CD14-positive monocyte (primary cell): ENCODE measurements around the gene RAF1. TPM values are rescaled to one million over a fixed set of nuclear protein-coding genes. Genes with fewer than 3 reads are reported as not detected.
A peak's percentile ranks its signal among the peaks of the same experiment; 100 is the strongest.

Source experiments
- DNase-seq, 3 donors: peaks; one replicate each; pipeline ENCODE4 v3.0.0-alpha.2; 2011 to 2022
- H2AFZ ChIP-seq: 2 replicates; pipeline ENCODE4 v1.6.0; 2012; ENCODE audit warnings: mild to moderate bottlenecking, low read depth, low read length, inconsistent platforms; ENCODE audit not compliant: insufficient read depth, poor library complexity, severe bottlenecking
- H3K27ac ChIP-seq, 2 donors: 1 replicate in 1 of 2; 2 replicates in 1 of 2; pipeline ENCODE4 v1.5.1; 2012 to 2013; ENCODE audit warnings: low read length in 2 of 2, control low read depth in 1 of 2, inconsistent platforms in 1 of 2, low read depth in 1 of 2, mild to moderate bottlenecking in 1 of 2
- H3K27me3 ChIP-seq, 2 donors: one replicate each; pipeline versions ENCODE4 v1.6.0 to v1.6.1; 2011 to 2013; ENCODE audit warnings: low read length in 2 of 2; ENCODE audit not compliant: control insufficient read depth in 2 of 2, insufficient read depth in 2 of 2
- H3K36me3 ChIP-seq, 2 donors: replicated peaks in 1 of 2; 1 replicate in 1 of 2; 2 replicates in 1 of 2; pipeline versions ENCODE4 v1.5.1 to v1.6.1; 2012 to 2013; ENCODE audit warnings: low read length in 2 of 2, control low read depth in 1 of 2, inconsistent platforms in 1 of 2, mild to moderate bottlenecking in 1 of 2; ENCODE audit not compliant: insufficient read depth in 2 of 2, control insufficient read depth in 1 of 2
- H3K4me1 ChIP-seq, 2 donors: 1 replicate in 1 of 2; 2 replicates in 1 of 2; pipeline versions ENCODE4 v1.5.1 to v1.6.1; 2012 to 2013; ENCODE audit warnings: low read length in 2 of 2, control low read depth in 1 of 2, inconsistent platforms in 1 of 2, mild to moderate bottlenecking in 1 of 2, moderate library complexity in 1 of 2; ENCODE audit not compliant: insufficient read depth in 2 of 2, control insufficient read depth in 1 of 2
- H3K4me2 ChIP-seq: replicated peaks from 2 replicates; pipeline ENCODE3; 2012; ENCODE audit warnings: low read length, moderate library complexity, mild to moderate bottlenecking; ENCODE audit not compliant: poor library complexity, severe bottlenecking; ENCODE audit errors: extremely low read depth
- H3K4me3 ChIP-seq, 3 experiments: fragments of 200-600 bp in 1 of 3; sonication (generic) in 1 of 3; replicated peaks in 1 of 3; 1 replicate in 2 of 3; 2 replicates in 1 of 3; pipeline ENCODE4 v1.5.1; 2011 to 2013; ENCODE audit warnings: low read length in 3 of 3, mild to moderate bottlenecking in 3 of 3, control low read depth in 2 of 3, low read depth in 2 of 3, inconsistent platforms in 1 of 3, moderate library complexity in 1 of 3
- H3K79me2 ChIP-seq: 2 replicates; pipeline ENCODE4 v1.6.0; 2012; ENCODE audit warnings: mild to moderate bottlenecking, control low read depth, inconsistent platforms, low read length, moderate library complexity; ENCODE audit not compliant: insufficient read depth
- H3K9ac ChIP-seq: 2 replicates; pipeline ENCODE4 v1.6.0; 2017; ENCODE audit warnings: low read length, mild to moderate bottlenecking; ENCODE audit not compliant: insufficient read depth, poor library complexity, severe bottlenecking
- H3K9me3 ChIP-seq, 2 donors: replicated peaks in 1 of 2; 1 replicate in 1 of 2; 2 replicates in 1 of 2; pipeline versions ENCODE4 v1.5.1 to v1.6.1; 2012 to 2013; ENCODE audit warnings: low read length in 2 of 2, control low read depth in 1 of 2; ENCODE audit not compliant: control insufficient read depth in 1 of 2, insufficient read depth in 1 of 2
- H4K20me1 ChIP-seq: 2 replicates; pipeline ENCODE4 v1.6.0; 2012; ENCODE audit warnings: mild to moderate bottlenecking, low read length, control low read depth, moderate library complexity; ENCODE audit not compliant: insufficient read depth
- H3K27ac Mint-ChIP-seq, 7 donors: one replicate each; pipeline ENCODE4 v1.8.0; 2020; ENCODE audit warnings: mild to moderate bottlenecking in 7 of 7, mixed read lengths in 7 of 7, moderate library complexity in 6 of 7, inconsistent platforms in 2 of 7
- H3K27me3 Mint-ChIP-seq, 3 donors: one replicate each; pipeline ENCODE4 v1.8.0; 2021 to 2022; ENCODE audit warnings: low read depth in 3 of 3, mild to moderate bottlenecking in 3 of 3, mixed read lengths in 3 of 3, moderate library complexity in 3 of 3, inconsistent platforms in 1 of 3
- H3K36me3 Mint-ChIP-seq, 2 donors: one replicate each; pipeline ENCODE4 v1.8.0; 2020; ENCODE audit warnings: mixed read lengths in 2 of 2, inconsistent platforms in 1 of 2, mild to moderate bottlenecking in 1 of 2
- H3K4me1 Mint-ChIP-seq: one replicate; pipeline ENCODE4 v1.8.0; 2020; ENCODE audit warnings: mild to moderate bottlenecking, mixed read lengths
- H3K4me3 Mint-ChIP-seq, 2 donors: one replicate each; pipeline ENCODE4 v1.8.0; 2020; ENCODE audit warnings: mild to moderate bottlenecking in 2 of 2, mixed read lengths in 2 of 2, moderate library complexity in 1 of 2
- H3K9me3 Mint-ChIP-seq, 7 donors: one replicate each; pipeline ENCODE4 v1.8.0; 2020 to 2022; ENCODE audit warnings: mixed read lengths in 7 of 7, mild to moderate bottlenecking in 6 of 7, moderate library complexity in 6 of 7, inconsistent platforms in 2 of 7
- CTCF ChIP-seq: fragments of 200-600 bp; IDR thresholded peaks from one replicate; pipeline ENCODE4 v1.8.0; 2022; ENCODE audit warnings: antibody characterized with exemption, mild to moderate bottlenecking
- WGBS: methylation state at CpG from one replicate; pipeline ENCODE4 v1.1.5; 2013; ENCODE audit warnings: missing lambda C conversion rate; ENCODE audit not compliant: insufficient coverage; 5-methylcytosine and 5-hydroxymethylcytosine counted together
- intact Hi-C, 2 donors: fragments of 100-400 bp; cut with micrococcal nuclease; formaldehyde crosslinking; loops; one replicate each; pipeline versions ENCODE4 v1.15.0 to v1.15.1; 2023
- polyA plus RNA-seq, 3 donors: library from polyadenylated mRNA; depleted of rRNA in 1 of 3; unstranded in 2 of 3; stranded (reverse) in 1 of 3; fragments of 300-500 nt in 2 of 3; fragments of >200 nt in 1 of 3; fragmentation: Illumina TruSeq in 2 of 3; gene quantifications; 1 replicate in 2 of 3; 2 replicates in 1 of 3; pipeline ENCODE4 v1.2.3, GENCODE V29; 2012 to 2021

RAF1 gene
- polyA plus RNA-seq, 3 donors = 73.0 to 181 (median 79.5) TPM

DNA sequence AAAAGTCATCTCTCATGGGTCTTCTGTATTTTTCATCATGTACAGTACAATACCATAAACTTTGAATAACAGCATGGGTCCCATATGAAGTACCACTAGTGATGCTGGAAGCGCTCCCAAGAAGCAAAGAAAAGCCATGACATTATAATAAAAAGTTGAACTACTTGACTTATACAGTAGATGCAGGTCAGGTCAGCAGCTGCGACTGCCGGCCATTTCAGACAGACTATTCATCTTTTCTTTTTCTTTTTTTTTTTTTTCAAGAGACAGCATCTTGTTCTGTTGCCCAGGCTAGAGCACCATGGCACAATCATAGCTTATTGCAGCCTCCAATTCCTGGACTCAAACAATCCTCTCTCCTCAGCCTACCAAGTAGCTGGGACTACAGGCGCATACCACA lies 10.2 kb downstream of the RAF1 start:
- Histone ChIP-seq H3K9me3 (no peaks in the 10 kb centered on the region), H3K4me3 (no peak overlapping the region), H3K27me3 (no peaks in the 10 kb centered on the region), H2AFZ (no peak overlapping the region), H3K36me3 (no peaks in the 10 kb centered on the region), H3K79me2 (peaks cover 100% of the 10 kb centered on the region), H3K9ac (no peak overlapping the region), H3K27ac (peak overlapping the region in 1 of 2 donors; percentile 28), H4K20me1 (peaks cover 71% of the 10 kb centered on the region), H3K4me2 (no peak overlapping the region), H3K4me1 (peaks cover 28 to 44% of the 10 kb centered on the region in 2 donors)
- no peak for DNase-seq
- intact Hi-C loops = no loop called here
- Mint-ChIP-seq H3K4me3 (no peak overlapping the region), H3K4me1 (peaks cover 65% of the 10 kb centered on the region), H3K27me3 (no peaks in the 10 kb centered on the region), H3K9me3 (no peaks in the 10 kb centered on the region), H3K27ac (peak overlapping the region; percentile 26 to 86 (median 79)), H3K36me3 (peaks cover 8 to 12% of the 10 kb centered on the region in 2 donors)
- TF ChIP-seq CTCF = no peak
- WGBS = 100% methylated on average over 2 of the region's 4 CpGs

DNA sequence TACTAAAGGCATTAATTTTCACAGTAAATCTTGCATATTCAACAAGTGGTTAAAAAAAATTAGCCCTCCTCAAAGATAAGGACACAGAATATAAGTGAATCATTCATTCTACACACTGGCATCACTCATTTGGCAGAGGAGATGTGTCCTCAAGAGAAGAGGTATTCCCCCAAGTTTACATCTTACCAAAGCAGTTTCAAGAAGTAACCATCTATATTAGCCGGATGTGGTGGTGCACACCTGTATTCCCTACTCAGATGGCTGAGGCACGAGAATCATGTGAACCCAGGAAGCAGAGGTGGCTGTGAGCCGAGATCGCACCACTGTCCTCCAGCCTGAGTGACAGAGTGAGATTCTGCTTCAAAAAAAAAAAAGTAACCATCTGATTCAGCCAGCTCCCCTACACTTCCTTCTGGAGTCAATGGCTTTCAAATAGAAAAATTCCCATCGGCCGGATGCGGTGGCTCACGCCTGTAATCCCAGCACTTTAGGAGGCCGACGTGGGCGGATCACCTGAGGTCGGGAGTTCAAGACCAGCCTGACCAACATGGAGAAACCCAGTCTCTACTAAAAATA lies 15.4 kb downstream of the RAF1 start:
- Histone ChIP-seq H4K20me1 (peaks cover 55% of the 10 kb centered on the region), H3K36me3 (no peaks in the 10 kb centered on the region), H3K9ac (peak overlapping the region; percentile 54), H3K4me3 (peak overlapping the region in 1 of 3 experiments; percentile 45), H3K4me2 (peak overlapping the region; percentile 59), H3K27me3 (no peaks in the 10 kb centered on the region), H2AFZ (no peak overlapping the region), H3K27ac (peak overlapping the region; percentile 78 to 91), H3K4me1 (peaks cover 27 to 32% of the 10 kb centered on the region in 2 donors), H3K9me3 (no peaks in the 10 kb centered on the region), H3K79me2 (peaks cover 99% of the 10 kb centered on the region)
- 93% methylated on average over 2 of the region's 12 CpGs for WGBS
- Mint-ChIP-seq H3K4me1 (peaks cover 55% of the 10 kb centered on the region), H3K27me3 (no peaks in the 10 kb centered on the region), H3K27ac (peak overlapping the region; percentile 95 to 98 (median 97)), H3K9me3 (no peaks in the 10 kb centered on the region), H3K4me3 (peak overlapping the region in 1 of 2 donors; percentile 31), H3K36me3 (peaks cover 8 to 18% of the 10 kb centered on the region in 2 donors)
- intact Hi-C loops = loop anchor here in 1 of 2 donors (2.0 to 5.0 kb wide), 2 partner anchors 14 to 59 kb away; no protein-coding TSS in a partner anchor
- no peak for TF ChIP-seq CTCF
- peak in 2 of 3 donors; percentile 21 to 75 for DNase-seq
